HG02588 (cell line): ENCODE data around the gene CERT1.
"Not testable (repeated sequence)": the region's sequence is repeated elsewhere in the genome, so short reads cannot be mapped to it uniquely, and the experiment has no call there.

ENCODE experiments used
- ATAC-seq: cut with Tn5 transposase; IDR thresholded peaks from one replicate; pipeline ENCODE4 v1.9.1; 2021; ENCODE audit warnings: mild to moderate bottlenecking, moderate library complexity; ENCODE audit not compliant: unreplicated experiment

CERT1 gene

DNA sequence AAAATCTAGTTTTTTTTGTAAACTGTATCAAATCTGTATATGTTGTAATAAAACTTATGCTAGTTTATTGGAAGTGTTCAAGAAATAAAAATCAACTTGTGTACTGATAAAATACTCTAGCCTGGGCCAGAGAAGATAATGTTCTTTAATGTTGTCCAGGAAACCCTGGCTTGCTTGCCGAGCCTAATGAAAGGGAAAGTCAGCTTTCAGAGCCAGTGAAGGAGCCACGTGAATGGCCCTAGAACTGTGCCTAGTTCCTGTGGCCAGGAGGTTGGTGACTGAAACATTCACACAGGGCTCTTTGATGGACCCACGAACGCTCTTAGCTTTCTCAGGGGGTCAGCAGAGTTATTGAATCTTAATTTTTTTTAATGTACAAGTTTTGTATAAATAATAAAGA is 150.1 kb downstream of the CERT1 start:
- no peak for ATAC-seq

DNA sequence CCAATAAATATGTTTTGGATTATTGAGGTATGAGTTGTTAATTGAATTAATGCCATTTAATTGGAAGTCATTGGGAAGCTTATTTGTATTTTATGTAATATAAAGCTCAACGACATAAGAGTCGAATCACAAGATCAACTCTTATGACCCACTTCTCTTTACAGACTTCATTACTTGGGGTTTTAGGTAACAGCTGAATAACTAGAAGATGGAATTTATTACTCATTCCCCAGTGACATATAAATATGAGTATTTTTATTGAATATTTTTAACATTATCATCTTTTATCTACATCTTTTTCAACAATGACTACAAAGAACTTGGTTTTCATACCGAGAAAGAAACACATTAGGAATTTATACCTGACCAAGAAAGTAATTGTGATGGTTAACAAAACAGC is 153.3 kb downstream of the CERT1 start:
- ATAC-seq, result no peak

DNA sequence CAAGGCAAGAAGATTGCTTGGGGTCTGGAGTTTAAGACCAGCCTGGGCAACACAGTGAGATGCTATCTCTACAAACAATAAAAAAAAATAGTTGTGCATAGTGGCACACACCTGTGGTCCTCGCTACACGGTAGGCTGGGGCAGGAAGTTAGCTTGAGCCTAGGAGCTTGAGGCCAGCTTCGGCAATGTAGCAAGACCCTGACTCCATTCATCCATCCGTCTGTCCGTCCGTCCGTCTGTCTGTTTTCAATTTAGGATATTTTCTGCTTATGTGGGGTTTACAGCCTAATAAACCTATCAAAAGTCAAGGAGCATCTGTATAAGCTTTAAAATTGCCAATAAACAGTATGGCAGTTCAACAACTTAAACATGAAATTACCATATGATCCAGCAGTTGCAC is 154.7 kb downstream of the CERT1 start:
- ATAC-seq, result no peak

DNA sequence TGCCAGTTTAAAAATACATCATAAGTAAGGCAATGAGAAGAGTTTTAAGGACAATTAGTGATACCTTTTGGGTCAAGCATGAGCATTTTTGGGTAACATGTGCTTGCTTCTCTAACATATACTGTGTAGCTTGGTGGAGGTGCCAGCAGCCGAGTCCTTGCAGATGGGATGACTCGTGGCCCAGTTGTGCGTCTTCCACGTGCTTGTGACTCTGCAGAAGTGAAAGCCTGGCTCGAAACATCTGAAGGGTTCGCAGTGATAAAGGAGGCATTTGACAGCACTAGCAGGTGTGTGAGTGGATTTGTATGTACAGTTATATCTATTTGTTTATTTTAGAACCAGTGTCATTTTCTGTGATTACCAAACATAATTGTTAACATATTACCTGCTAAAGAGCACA is 156.2 kb downstream of the CERT1 start:
- ATAC-seq, result no peak

DNA sequence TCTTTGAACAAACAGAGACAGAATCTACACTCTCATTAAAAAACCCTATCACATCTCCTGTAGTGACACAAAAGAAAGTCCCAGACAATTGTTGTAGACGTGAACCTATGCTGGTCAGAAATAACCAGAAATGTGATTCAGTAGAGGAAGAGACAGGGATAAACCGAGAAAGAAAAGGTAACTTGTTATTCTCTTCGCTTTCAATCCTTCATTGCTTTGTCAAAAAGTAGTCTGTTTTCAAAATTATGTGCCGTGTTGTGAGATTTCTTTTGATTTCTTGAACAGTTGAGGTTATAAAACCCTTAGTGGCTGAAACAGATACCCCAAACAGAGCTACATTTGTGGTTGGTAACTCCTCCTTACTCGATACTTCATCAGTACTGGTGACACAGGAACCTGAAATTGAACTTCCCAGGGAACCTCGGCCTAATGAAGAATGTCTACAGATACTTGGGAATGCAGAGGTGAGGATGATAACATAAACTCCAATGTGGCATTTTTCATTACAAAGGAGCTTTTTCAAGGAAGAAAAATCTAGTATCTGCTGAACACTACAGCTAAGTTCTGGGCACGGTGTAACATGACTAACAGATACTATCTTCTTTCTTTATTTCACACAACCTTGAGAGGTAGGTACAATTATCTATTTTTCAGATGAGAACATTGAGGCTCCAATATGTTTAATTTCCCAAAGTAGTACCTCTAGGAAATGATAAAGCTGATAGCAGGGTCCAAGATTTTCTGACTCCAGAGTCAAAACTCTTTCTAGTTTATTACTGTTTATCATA is 160.1 kb downstream of the CERT1 start:
- no peak for ATAC-seq

DNA sequence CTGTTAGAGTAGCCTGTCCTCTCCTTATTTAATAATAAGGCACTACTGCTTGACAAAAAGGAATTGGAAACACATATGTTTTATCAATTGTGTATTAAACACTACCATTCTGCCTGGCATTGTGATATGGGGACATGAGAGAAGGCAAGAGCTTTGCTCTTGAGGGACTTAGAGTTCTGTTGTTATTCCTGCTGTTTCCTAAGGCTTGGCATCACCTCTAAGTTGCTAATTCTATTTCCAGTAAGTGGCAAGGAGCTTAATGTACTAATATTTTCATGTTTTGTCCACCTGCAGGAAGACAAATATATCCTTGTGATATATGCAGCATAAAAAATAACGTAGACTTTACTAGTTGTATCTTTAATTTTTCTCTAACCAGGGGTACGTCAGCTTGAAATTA is 161.8 kb downstream of the CERT1 start:
- no peak for ATAC-seq

DNA sequence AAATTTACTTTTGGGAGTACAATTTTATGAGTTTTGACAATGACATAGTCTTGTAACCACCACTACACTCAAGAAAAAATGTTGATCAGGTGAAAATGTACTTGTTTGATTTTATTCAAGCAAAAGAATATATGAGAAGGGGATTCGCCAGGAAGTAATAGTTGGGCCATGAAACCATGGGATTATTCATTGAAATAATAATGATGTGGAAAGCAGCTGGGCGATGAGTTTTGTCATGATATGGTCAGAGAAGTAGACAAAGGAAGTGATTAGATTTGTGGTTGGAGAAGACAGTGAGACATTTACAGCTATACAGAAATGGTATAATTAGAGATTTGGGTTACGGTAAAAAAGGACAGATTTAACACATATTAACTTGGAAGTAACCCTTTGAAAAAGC is 163.2 kb downstream of the CERT1 start:
- no peak for ATAC-seq

DNA sequence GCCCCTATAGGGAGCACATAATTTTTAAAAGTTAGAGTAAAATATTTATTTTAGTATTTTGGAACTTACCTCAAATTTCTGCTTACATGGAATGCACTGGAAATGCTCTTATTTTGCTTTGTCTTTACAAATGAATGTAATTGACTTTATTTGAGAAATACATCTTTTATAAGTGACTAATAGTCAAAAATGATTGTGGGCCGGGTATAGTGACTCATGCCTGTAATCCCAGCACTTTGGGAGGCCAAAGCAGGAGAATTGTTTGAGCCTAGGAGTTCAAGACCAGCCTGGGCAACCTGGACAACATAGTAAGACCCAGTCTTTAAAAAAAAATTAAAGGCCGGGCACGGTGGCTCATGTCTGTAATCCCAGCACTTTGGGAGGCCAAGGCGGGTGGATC is 168.6 kb downstream of the CERT1 start:
- ATAC-seq, result no peak

DNA sequence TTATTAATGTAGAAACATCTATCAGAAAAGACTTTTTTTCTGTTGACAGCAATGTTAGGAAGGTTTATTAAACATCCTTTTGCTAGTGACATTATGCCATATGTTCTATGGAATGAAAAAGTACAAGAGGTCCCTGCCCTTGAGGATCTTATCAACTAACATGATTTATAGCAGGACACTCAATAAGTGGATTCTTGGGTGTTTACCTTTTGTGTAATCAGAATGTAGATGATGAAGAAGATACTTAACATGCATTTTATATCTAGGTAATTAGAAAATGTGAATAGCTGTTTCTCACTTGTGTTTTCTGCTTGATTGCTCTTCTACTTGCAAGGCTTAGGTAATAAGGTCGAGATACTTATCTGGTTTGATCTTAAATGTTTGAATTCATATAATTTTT is 169.5 kb downstream of the CERT1 start:
- no peak for ATAC-seq

DNA sequence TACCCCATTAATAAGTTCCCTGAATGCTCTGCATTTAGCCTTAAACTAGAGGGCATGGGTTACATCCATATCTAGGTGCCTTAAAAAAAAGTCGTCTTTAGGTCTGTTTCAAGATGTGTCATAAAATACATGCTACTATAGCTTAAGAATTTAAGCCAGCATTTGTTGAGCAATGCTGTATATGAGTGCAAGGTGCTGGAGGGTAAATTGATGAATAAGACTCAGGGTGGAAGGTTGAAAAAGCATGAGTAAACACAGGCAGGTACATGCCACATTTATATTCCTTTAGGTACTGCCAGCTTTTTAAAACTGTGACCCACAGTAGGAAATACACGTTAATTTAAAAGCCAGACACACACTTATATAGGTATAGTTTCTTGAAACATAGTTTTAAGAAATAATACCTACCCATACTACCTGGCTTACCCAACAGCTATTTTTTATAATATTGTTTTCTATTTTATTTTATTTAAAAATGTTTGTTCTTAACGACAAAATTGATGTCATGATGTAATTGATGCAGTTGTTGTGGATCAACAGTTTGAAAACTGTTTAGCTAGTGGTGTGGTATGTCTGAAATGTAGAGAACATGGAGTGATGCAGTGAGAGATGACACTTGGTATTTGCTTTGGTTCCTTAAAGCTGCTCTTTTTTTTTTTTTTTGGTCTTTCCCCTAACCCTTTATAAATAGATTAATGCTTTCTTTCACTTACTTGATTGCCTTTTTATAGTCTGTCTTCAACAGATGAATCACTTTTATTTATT is 170.5 kb downstream of the CERT1 start:
- ATAC-seq, result no peak

DNA sequence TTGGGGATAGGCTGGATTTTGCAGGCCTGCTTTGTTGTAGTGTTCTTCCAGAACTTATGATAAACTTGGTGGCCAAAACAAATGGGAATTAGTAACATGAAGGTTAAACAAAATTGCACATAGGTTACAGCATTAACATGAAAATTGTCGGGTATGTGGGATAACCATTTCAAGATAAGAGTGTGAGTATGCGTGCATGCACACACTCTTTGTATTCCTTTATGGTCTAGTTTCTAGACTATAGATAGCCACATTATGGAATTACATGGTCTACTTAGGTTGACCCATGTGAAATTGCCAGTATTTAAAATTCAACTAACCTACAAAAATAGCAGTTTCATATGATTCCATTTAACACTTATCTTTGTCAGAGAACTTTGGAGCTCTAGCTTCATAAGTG is 173.0 kb downstream of the CERT1 start:
- ATAC-seq, result no peak

DNA sequence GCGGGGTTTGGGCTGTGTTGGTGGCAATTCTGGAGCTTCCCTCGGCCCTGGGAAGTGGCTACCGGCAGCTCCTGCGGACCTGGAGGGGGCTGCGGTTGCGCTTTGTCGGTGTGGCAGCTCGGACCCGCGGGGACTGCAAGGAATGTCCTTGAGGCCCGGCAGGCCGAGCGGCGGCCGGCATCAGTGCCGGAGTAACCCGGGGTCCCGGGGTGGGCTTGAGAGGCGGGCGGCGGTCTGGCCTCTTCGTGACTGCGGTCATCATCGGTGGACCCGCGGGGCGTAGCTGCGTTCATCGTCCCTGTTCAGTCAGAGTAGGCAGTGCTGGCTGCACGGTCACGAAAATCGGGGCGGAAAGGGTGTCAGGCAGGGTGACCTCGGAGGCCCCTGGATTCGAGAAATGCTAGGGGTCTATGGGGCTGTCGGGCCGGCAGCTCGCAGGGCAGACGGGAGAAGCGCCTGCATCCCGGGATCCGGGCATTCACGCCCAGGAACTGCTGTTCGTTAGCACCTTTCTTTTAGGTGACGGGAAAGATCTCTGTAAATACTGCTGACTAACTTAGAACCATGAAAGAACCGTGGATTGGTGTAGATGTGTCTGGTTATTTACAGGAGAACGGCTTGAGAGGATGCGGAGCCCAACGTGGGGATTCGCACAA is 173.9 kb downstream of the CERT1 start:
- ATAC-seq, result peak; percentile 1

DNA sequence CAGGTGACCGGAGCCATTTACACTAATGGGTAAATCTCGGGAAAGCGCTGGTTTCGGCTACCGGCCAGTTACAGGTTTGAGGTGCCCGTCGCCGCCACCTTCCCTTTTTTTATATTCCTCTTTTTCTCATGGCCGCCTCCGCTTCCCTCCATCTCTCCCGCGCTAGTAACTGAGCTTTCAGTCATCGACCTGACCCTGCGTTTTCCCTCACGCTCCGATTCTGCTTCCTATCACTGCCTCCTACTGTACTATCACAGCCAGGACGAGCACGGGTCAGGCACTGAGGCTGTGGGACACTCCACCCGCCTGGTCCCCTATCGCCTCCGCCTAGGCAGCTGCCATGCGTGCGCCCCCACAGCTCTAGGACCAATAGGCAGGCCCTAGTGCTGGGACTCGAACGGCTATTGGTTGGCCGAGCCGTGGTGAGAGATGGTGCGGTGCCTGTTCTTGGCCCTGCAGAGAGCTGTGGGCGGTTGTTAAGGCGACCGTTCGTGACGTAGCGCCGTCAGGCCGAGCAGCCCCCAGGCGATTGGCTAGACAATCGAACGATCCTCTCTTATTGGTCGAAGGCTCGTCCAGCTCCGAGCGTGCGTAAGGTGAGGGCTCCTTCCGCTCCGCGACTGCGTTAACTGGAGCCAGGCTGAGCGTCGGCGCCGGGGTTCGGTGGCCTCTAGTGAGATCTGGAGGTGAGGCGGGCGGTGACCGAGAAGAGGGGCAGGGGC is 174.7 kb downstream of the CERT1 start, which contains the start of gene HMGCR:
Gene HMGCR, plus strand, starts transcription at position 606 of the 722 bp plus-strand sequence. CDS start 5,386 bp downstream, outside the sequence.
- ATAC-seq, result peak; percentile 99

DNA sequence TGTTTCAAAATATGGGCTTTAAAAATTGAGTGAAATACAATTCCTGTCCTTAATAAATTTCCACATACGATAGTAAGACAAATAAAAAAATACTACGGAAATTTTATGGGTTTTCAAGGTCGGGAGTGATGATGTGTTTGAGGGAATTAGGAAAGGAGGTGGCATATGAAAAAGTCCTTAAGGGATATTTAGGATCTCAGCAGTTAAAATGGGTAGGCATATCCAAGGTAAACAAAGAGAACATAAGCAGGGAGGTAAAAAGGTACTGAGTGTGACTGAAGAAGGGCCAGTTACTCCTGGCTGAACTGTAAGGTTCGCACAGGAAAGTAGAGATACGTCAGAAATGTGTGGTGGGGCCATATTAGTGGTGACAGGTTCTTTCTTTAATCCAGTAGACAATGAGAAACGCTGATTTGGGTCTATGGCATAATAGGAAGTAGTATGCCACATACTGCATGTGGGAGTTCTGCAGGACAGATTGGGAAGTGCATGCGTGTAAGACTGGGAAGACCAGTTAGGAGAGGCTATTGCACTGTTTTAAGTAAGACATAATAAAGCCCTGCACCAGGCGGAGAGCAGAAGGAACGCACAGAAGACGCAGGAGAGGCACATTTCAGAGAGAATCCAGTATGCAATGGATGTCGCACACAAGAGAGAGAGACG is 175.3 kb downstream of the CERT1 start:
- ATAC-seq, result no peak

DNA sequence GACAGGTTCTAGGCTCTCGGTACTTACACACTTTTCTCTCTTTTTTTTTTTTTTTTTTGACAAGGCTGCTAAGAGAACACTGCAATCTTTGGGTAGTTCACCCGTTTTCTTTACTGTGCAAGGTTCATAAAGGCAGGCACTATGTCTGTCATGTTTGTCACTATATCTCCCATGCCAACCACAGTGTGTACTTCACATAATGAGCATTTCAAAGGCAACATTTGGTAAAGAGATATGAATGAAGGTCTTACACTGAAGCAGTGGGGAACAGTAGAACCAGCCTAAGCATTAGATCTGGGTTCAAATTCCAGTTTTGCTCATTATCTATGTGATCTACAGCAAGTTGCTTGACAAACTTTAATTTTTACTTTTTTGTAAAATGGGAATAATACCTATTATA is 175.9 kb downstream of the CERT1 start:
- no peak for ATAC-seq

DNA sequence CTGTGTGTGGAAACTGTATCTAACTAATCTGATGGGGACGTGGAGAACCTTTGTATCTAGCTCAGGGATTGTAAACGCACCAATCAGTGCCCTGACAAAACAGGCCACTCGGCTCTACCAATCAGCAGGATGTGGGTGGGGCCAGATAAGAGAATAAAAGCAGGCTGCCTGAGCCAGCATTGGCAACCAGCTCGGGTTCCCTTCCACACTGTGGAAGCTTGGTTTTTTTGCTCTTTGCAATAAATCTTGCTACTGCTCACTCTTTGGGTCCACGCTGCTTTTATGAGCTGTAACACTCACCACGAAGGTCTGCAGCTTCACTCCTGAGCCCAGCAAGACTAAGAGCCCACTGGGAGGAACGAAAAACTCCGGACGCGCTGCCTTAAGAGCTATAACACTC is 177.0 kb downstream of the CERT1 start:
- not testable (repeated sequence) for ATAC-seq

DNA sequence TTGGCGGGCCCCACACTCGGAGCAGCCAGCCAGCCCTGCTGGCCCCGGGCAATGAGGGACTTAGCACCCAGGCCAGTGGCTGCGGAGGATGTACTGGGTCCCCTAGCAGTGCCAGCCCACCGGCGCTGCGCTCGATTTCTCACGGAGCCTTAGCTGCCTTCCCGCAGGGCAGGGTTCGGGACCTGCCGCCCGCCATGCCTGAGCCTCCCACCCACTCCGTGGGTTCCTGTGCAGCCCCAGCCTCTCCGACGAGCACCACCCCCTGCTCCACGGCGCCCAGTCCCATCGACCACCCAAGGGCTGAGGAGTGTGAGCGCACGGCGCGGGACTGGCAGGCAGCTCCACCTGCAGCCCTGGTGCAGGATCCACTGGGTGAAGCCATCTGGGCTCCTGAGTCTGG is 177.7 kb downstream of the CERT1 start:
- ATAC-seq, result not testable (repeated sequence)

DNA sequence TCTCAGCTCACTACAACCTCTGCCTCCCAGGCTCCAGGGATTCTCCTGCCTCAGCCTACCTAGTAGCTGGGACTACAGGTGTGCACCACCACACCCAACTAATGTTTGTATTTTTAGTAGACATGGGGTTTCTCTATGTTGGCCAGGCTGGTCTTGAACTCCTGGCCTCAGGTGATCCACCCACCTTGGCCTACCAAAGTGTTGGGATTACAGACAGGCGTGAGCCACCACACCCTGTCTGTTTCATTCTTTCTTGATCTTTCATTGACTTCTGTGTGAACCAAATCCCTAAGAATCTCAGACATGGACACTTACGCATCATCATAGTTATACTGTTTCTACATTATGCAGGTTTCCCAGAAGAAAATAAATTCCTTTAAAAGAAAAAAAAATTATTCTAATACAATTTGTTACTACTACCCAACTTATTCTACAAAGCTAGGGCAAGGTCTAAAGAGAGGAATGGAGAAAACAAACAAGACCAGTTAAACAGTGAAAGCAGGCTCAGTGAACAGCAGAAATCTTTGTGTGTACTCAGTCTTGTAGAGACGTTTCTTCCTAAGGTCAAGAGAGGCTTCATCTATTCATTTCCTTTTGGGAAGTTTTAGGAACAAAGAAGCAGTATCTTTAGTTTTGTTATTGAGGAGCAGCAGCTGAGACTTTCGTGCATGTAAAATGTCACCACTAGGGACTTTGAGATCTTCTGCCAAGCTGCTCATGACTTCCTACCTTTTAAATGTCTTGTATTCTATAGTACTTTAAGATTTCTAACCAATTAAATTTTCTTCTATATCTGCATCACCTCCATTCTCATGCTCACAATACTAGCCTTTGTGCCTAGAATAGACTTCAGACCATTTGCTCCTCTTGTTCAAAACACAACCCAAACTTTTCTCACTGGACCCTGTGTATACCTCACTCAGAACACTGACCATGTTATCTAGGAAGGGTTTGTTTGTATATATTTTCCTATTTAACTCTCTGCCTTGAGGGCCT is 180.0 kb downstream of the CERT1 start:
- ATAC-seq, result no peak

DNA sequence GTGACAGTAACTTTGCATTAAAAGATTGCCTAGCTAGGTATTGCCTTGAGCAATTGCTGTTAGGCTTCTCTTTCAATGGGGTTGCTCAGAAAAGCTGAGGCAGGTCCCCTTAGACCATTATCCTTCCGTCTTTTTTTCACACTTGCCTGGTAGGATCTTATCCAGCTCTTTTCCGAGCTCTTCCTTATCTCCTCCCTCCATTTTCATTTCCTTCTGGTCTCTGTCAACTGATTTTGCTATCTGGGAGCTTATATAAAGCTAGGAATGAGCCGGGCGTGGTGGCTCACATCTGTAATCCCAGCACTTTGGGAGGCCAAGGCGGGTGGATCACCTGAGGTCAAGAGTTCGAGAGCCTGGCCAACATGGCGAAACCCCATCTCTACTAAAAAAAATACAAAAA is 181.0 kb downstream of the CERT1 start:
- ATAC-seq, result no peak
